Measurements from ENCODE around the gene NUDT6.
"Not testable (repeated sequence)": the region's sequence is repeated elsewhere in the genome, so short reads cannot be mapped to it uniquely, and the experiment has no call there.

NUDT6 gene

GRCh38 chr4:122876456-122876855, 45.9 kb downstream of the NUDT6 start:
- H3K79me2 ChIP-seq (ENCODE audit: insufficient read depth, low read depth): no peaks in the 10 kb centered on the region
- no peak overlapping the region for H3K4me3 ChIP-seq (IDR thresholded peaks at IDR 0.05; ENCODE audit: insufficient read depth, low read depth, low read length)
- no peak overlapping the region for H2AFZ ChIP-seq (ENCODE audit: low read depth)
- H3K27me3 ChIP-seq (ENCODE audit: insufficient read depth, low read depth): no peaks in the 10 kb centered on the region
- no peak overlapping the region for H3K9ac ChIP-seq
- no peaks in the 10 kb centered on the region for H4K20me1 ChIP-seq (ENCODE audit: insufficient read depth)
- H3K36me3 ChIP-seq (ENCODE audit: insufficient read depth): no peaks in the 10 kb centered on the region; the same call in 1 of the 2 replicates
- no peak overlapping the region for H3K4me2 ChIP-seq
- TF ChIP-seq CTCF (conservative IDR thresholded peaks at IDR 0.05; ENCODE audit: low read depth, low read length): no peak
- H3K27ac ChIP-seq: no peak overlapping the region
- H3K4me1 ChIP-seq (ENCODE audit: low read depth, poor library complexity, severe bottlenecking): no peaks in the 10 kb centered on the region

- Histone ChIP-seq H4K20me1 (ENCODE audit: insufficient read depth) (no peaks in the 10 kb centered on the region), H3K4me1 (ENCODE audit: low read depth, poor library complexity, severe bottlenecking) (no peaks in the 10 kb centered on the region), H3K4me3 (IDR thresholded peaks at IDR 0.05; ENCODE audit: insufficient read depth, low read depth, low read length) (no peak overlapping the region), H3K4me2 (no peak overlapping the region), H3K27ac (no peak overlapping the region), H3K9ac (no peak overlapping the region), H3K36me3 (ENCODE audit: insufficient read depth) (no peaks in the 10 kb centered on the region), H2AFZ (ENCODE audit: low read depth) (no peak overlapping the region), H3K79me2 (ENCODE audit: insufficient read depth, low read depth) (no peaks in the 10 kb centered on the region), H3K27me3 (ENCODE audit: insufficient read depth, low read depth) (no peaks in the 10 kb centered on the region)
- TF ChIP-seq CTCF (conservative IDR thresholded peaks at IDR 0.05; ENCODE audit: low read depth, low read length): no peak
Measured at GRCh38 chr4:122875949-122876348, 46.4 kb downstream of the NUDT6 start.

- Histone ChIP-seq H3K4me2 (no peak overlapping the region), H2AFZ (ENCODE audit: low read depth) (no peak overlapping the region), H4K20me1 (ENCODE audit: insufficient read depth) (no peaks in the 10 kb centered on the region), H3K36me3 (ENCODE audit: insufficient read depth) (no peaks in the 10 kb centered on the region), H3K4me1 (ENCODE audit: low read depth, poor library complexity, severe bottlenecking) (no peaks in the 10 kb centered on the region), H3K27me3 (ENCODE audit: insufficient read depth, low read depth) (no peaks in the 10 kb centered on the region), H3K4me3 (IDR thresholded peaks at IDR 0.05; ENCODE audit: insufficient read depth, low read depth, low read length) (no peak overlapping the region), H3K27ac (no peak overlapping the region), H3K79me2 (ENCODE audit: insufficient read depth, low read depth) (no peaks in the 10 kb centered on the region), H3K9ac (no peak overlapping the region)
- TF ChIP-seq CTCF (conservative IDR thresholded peaks at IDR 0.05; ENCODE audit: low read depth, low read length): no peak
Measured at GRCh38 chr4:122873821-122874593, 48.4 kb downstream of the NUDT6 start.

GRCh38 chr4:122873146-122873545, 49.3 kb downstream of the NUDT6 start:
- no peaks in the 10 kb centered on the region for H3K27me3 ChIP-seq (ENCODE audit: insufficient read depth, low read depth)
- H3K79me2 ChIP-seq (ENCODE audit: insufficient read depth, low read depth): no peaks in the 10 kb centered on the region; the same call in 1 of the 2 replicates
- no peak overlapping the region for H3K27ac ChIP-seq
- H4K20me1 ChIP-seq (ENCODE audit: insufficient read depth): no peaks in the 10 kb centered on the region
- no peak for TF ChIP-seq CTCF (conservative IDR thresholded peaks at IDR 0.05; ENCODE audit: low read depth, low read length)
- H3K4me2 ChIP-seq: no peak overlapping the region
- H3K36me3 ChIP-seq (ENCODE audit: insufficient read depth): no peaks in the 10 kb centered on the region
- no peak overlapping the region for H3K9ac ChIP-seq
- no peaks in the 10 kb centered on the region for H3K4me1 ChIP-seq (ENCODE audit: low read depth, poor library complexity, severe bottlenecking)
- H2AFZ ChIP-seq (ENCODE audit: low read depth): no peak overlapping the region
- H3K4me3 ChIP-seq (IDR thresholded peaks at IDR 0.05; ENCODE audit: insufficient read depth, low read depth, low read length): no peak overlapping the region

GRCh38 chr4:122868235-122868634, 54.2 kb downstream of the NUDT6 start:
- not testable (repeated sequence) for H3K36me3 ChIP-seq (ENCODE audit: insufficient read depth); H3K4me2 ChIP-seq; H4K20me1 ChIP-seq (ENCODE audit: insufficient read depth); H3K27me3 ChIP-seq (ENCODE audit: insufficient read depth, low read depth); H3K4me3 ChIP-seq (IDR thresholded peaks at IDR 0.05; ENCODE audit: insufficient read depth, low read depth, low read length); H3K79me2 ChIP-seq (ENCODE audit: insufficient read depth, low read depth); H2AFZ ChIP-seq (ENCODE audit: low read depth); H3K27ac ChIP-seq; H3K9ac ChIP-seq; H3K4me1 ChIP-seq (ENCODE audit: low read depth, poor library complexity, severe bottlenecking)
